HL-60 (cell line): ENCODE measurements around the gene B3GNT9.

ENCODE experiments used
- DNase-seq, 2 experiments: peaks; one replicate each; pipeline ENCODE4 v3.0.0-alpha.2; 2010 to 2020; ENCODE audit warnings: low read depth in 1 of 2, low spot score in 1 of 2
- H3K27ac ChIP-seq: fragments of 250-450 bp; sonication (Bioruptor Pico); replicated peaks from 2 replicates; pipeline ENCODE4 v1.5.1; 2020; ENCODE audit warnings: mild to moderate bottlenecking, moderate library complexity
- H3K27me3 ChIP-seq: fragments of 250-450 bp; sonication (Bioruptor Pico); 2 replicates; pipeline ENCODE4 v1.5.1; 2021; ENCODE audit warnings: mild to moderate bottlenecking, moderate library complexity; ENCODE audit not compliant: insufficient read depth, poor library complexity, severe bottlenecking
- H3K4me3 ChIP-seq: replicated peaks from 2 replicates; pipeline ENCODE4 v1.5.1; 2011; ENCODE audit warnings: mild to moderate bottlenecking, control low read depth, low read length; ENCODE audit not compliant: insufficient read depth
- CTCF ChIP-seq: IDR thresholded peaks from one replicate; pipeline ENCODE4 v1.5.1; 2011; ENCODE audit warnings: low read length, control low read depth, inconsistent platforms; ENCODE audit not compliant: insufficient read depth
- GABPA ChIP-seq: IDR thresholded peaks from 2 replicates; pipeline ENCODE4 v1.6.1; 2012; ENCODE audit warnings: low read depth
- POLR2AphosphoS5 ChIP-seq: IDR thresholded peaks from 2 replicates; pipeline ENCODE4 v1.6.1; 2012; ENCODE audit warnings: low read depth
- REST ChIP-seq: IDR thresholded peaks from 2 replicates; pipeline ENCODE4 v1.6.1; 2012; ENCODE audit warnings: low read depth; ENCODE audit not compliant: insufficient replicate concordance
- SPI1 ChIP-seq: IDR thresholded peaks from 2 replicates; pipeline ENCODE4 v1.6.1; 2012; ENCODE audit warnings: low read depth, mild to moderate bottlenecking, borderline replicate concordance

Gene B3GNT9

GRCh38 chr16:67114793-67115192, 36.0 kb downstream of the B3GNT9 start:
- no peak for TF ChIP-seq SPI1
- no peak for TF ChIP-seq GABPA
- no peak for TF ChIP-seq CTCF
- TF ChIP-seq REST = no peak
- no peak for TF ChIP-seq POLR2AphosphoS5

GRCh38 chr16:67112591-67113399, 38.0 kb downstream of the B3GNT9 start:
- H3K27ac ChIP-seq = no peak overlapping the region
- TF ChIP-seq SPI1 (no peak), CTCF (no peak), GABPA (no peak), REST (no peak), POLR2AphosphoS5 (no peak)
- no peaks in the 10 kb centered on the region for H3K27me3 ChIP-seq
- H3K4me3 ChIP-seq = no peak overlapping the region
- no peak for DNase-seq

More at GRCh38 chr16:67114793-67115192, 36.0 kb downstream of the B3GNT9 start:
- H3K27ac ChIP-seq = no peak overlapping the region
- no peak for DNase-seq
- H3K4me3 ChIP-seq = no peak overlapping the region
- H3K27me3 ChIP-seq = no peaks in the 10 kb centered on the region

GRCh38 chr16:67111951-67112444, 38.8 kb downstream of the B3GNT9 start:
- Histone ChIP-seq H3K27ac (no peak overlapping the region), H3K4me3 (no peak overlapping the region)
- TF ChIP-seq GABPA (no peak), SPI1 (no peak), REST (no peak), POLR2AphosphoS5 (no peak), CTCF (no peak)

More at GRCh38 chr16:67111951-67112444, 38.8 kb downstream of the B3GNT9 start:
- H3K27me3 ChIP-seq = no peaks in the 10 kb centered on the region
- DNase-seq = no peak
